CD14-positive monocyte (primary cell): Measurements from ENCODE around the gene DGCR8. TPM values are rescaled to one million over a fixed set of nuclear protein-coding genes. Genes with fewer than 3 reads are reported as not detected.

ENCODE experiments used
- DNase-seq, 3 donors: peaks; one replicate each; pipeline ENCODE4 v3.0.0-alpha.2; 2011 to 2022
- H2AFZ ChIP-seq: 2 replicates; pipeline ENCODE4 v1.6.0; 2012; ENCODE audit warnings: mild to moderate bottlenecking, low read depth, low read length, inconsistent platforms; ENCODE audit not compliant: insufficient read depth, poor library complexity, severe bottlenecking
- H3K27ac ChIP-seq, 2 donors: 1 replicate in 1 of 2; 2 replicates in 1 of 2; pipeline ENCODE4 v1.5.1; 2012 to 2013; ENCODE audit warnings: low read length in 2 of 2, control low read depth in 1 of 2, inconsistent platforms in 1 of 2, low read depth in 1 of 2, mild to moderate bottlenecking in 1 of 2
- H3K27me3 ChIP-seq, 2 donors: one replicate each; pipeline versions ENCODE4 v1.6.0 to v1.6.1; 2011 to 2013; ENCODE audit warnings: low read length in 2 of 2; ENCODE audit not compliant: control insufficient read depth in 2 of 2, insufficient read depth in 2 of 2
- H3K36me3 ChIP-seq, 2 donors: replicated peaks in 1 of 2; 1 replicate in 1 of 2; 2 replicates in 1 of 2; pipeline versions ENCODE4 v1.5.1 to v1.6.1; 2012 to 2013; ENCODE audit warnings: low read length in 2 of 2, control low read depth in 1 of 2, inconsistent platforms in 1 of 2, mild to moderate bottlenecking in 1 of 2; ENCODE audit not compliant: insufficient read depth in 2 of 2, control insufficient read depth in 1 of 2
- H3K4me1 ChIP-seq, 2 donors: 1 replicate in 1 of 2; 2 replicates in 1 of 2; pipeline versions ENCODE4 v1.5.1 to v1.6.1; 2012 to 2013; ENCODE audit warnings: low read length in 2 of 2, control low read depth in 1 of 2, inconsistent platforms in 1 of 2, mild to moderate bottlenecking in 1 of 2, moderate library complexity in 1 of 2; ENCODE audit not compliant: insufficient read depth in 2 of 2, control insufficient read depth in 1 of 2
- H3K4me2 ChIP-seq: replicated peaks from 2 replicates; pipeline ENCODE3; 2012; ENCODE audit warnings: low read length, moderate library complexity, mild to moderate bottlenecking; ENCODE audit not compliant: poor library complexity, severe bottlenecking; ENCODE audit errors: extremely low read depth
- H3K4me3 ChIP-seq, 3 experiments: fragments of 200-600 bp in 1 of 3; sonication (generic) in 1 of 3; replicated peaks in 1 of 3; 1 replicate in 2 of 3; 2 replicates in 1 of 3; pipeline ENCODE4 v1.5.1; 2011 to 2013; ENCODE audit warnings: low read length in 3 of 3, mild to moderate bottlenecking in 3 of 3, control low read depth in 2 of 3, low read depth in 2 of 3, inconsistent platforms in 1 of 3, moderate library complexity in 1 of 3
- H3K79me2 ChIP-seq: 2 replicates; pipeline ENCODE4 v1.6.0; 2012; ENCODE audit warnings: mild to moderate bottlenecking, control low read depth, inconsistent platforms, low read length, moderate library complexity; ENCODE audit not compliant: insufficient read depth
- H3K9ac ChIP-seq: 2 replicates; pipeline ENCODE4 v1.6.0; 2017; ENCODE audit warnings: low read length, mild to moderate bottlenecking; ENCODE audit not compliant: insufficient read depth, poor library complexity, severe bottlenecking
- H3K9me3 ChIP-seq, 2 donors: replicated peaks in 1 of 2; 1 replicate in 1 of 2; 2 replicates in 1 of 2; pipeline versions ENCODE4 v1.5.1 to v1.6.1; 2012 to 2013; ENCODE audit warnings: low read length in 2 of 2, control low read depth in 1 of 2; ENCODE audit not compliant: control insufficient read depth in 1 of 2, insufficient read depth in 1 of 2
- H4K20me1 ChIP-seq: 2 replicates; pipeline ENCODE4 v1.6.0; 2012; ENCODE audit warnings: mild to moderate bottlenecking, low read length, control low read depth, moderate library complexity; ENCODE audit not compliant: insufficient read depth
- H3K27ac Mint-ChIP-seq, 7 donors: one replicate each; pipeline ENCODE4 v1.8.0; 2020; ENCODE audit warnings: mild to moderate bottlenecking in 7 of 7, mixed read lengths in 7 of 7, moderate library complexity in 6 of 7, inconsistent platforms in 2 of 7
- H3K27me3 Mint-ChIP-seq, 3 donors: one replicate each; pipeline ENCODE4 v1.8.0; 2021 to 2022; ENCODE audit warnings: low read depth in 3 of 3, mild to moderate bottlenecking in 3 of 3, mixed read lengths in 3 of 3, moderate library complexity in 3 of 3, inconsistent platforms in 1 of 3
- H3K36me3 Mint-ChIP-seq, 2 donors: one replicate each; pipeline ENCODE4 v1.8.0; 2020; ENCODE audit warnings: mixed read lengths in 2 of 2, inconsistent platforms in 1 of 2, mild to moderate bottlenecking in 1 of 2
- H3K4me1 Mint-ChIP-seq: one replicate; pipeline ENCODE4 v1.8.0; 2020; ENCODE audit warnings: mild to moderate bottlenecking, mixed read lengths
- H3K4me3 Mint-ChIP-seq, 2 donors: one replicate each; pipeline ENCODE4 v1.8.0; 2020; ENCODE audit warnings: mild to moderate bottlenecking in 2 of 2, mixed read lengths in 2 of 2, moderate library complexity in 1 of 2
- H3K9me3 Mint-ChIP-seq, 7 donors: one replicate each; pipeline ENCODE4 v1.8.0; 2020 to 2022; ENCODE audit warnings: mixed read lengths in 7 of 7, mild to moderate bottlenecking in 6 of 7, moderate library complexity in 6 of 7, inconsistent platforms in 2 of 7
- CTCF ChIP-seq: fragments of 200-600 bp; IDR thresholded peaks from one replicate; pipeline ENCODE4 v1.8.0; 2022; ENCODE audit warnings: antibody characterized with exemption, mild to moderate bottlenecking
- WGBS: methylation state at CpG from one replicate; pipeline ENCODE4 v1.1.5; 2013; ENCODE audit warnings: missing lambda C conversion rate; ENCODE audit not compliant: insufficient coverage; 5-methylcytosine and 5-hydroxymethylcytosine counted together
- intact Hi-C, 2 donors: fragments of 100-400 bp; cut with micrococcal nuclease; formaldehyde crosslinking; loops; one replicate each; pipeline versions ENCODE4 v1.15.0 to v1.15.1; 2023
- polyA plus RNA-seq, 3 donors: library from polyadenylated mRNA; depleted of rRNA in 1 of 3; unstranded in 2 of 3; stranded (reverse) in 1 of 3; fragments of 300-500 nt in 2 of 3; fragments of >200 nt in 1 of 3; fragmentation: Illumina TruSeq in 2 of 3; gene quantifications; 1 replicate in 2 of 3; 2 replicates in 1 of 3; pipeline ENCODE4 v1.2.3, GENCODE V29; 2012 to 2021

The DGCR8 gene
- polyA plus RNA-seq, 3 donors: 1.2 to 18.7 (median 1.4) TPM

- Histone ChIP-seq H3K9ac (no peak overlapping the region), H3K4me2 (no peak overlapping the region), H3K36me3 (peaks cover 77 to 88% of the 10 kb centered on the region in 2 donors), H3K27me3 (no peaks in the 10 kb centered on the region), H4K20me1 (peaks cover 3% of the 10 kb centered on the region), H3K9me3 (no peaks in the 10 kb centered on the region), H3K27ac (peak overlapping the region in 1 of 2 donors; percentile 41), H3K79me2 (peaks cover 9% of the 10 kb centered on the region), H3K4me3 (no peak overlapping the region), H3K4me1 (peaks cover 0 to 9% of the 10 kb centered on the region in 2 donors), H2AFZ (no peak overlapping the region)
- no peak for DNase-seq
- peaks cover 13% of the 10 kb centered on the region for H3K4me1 Mint-ChIP-seq
- peaks cover 0 to 2% (median 1%) of the 10 kb centered on the region in 3 donors for H3K27me3 Mint-ChIP-seq
- H3K9me3 Mint-ChIP-seq: no peaks in the 10 kb centered on the region
- intact Hi-C loops: no loop called here
- no peak for TF ChIP-seq CTCF
- H3K27ac Mint-ChIP-seq: peak overlapping the region in 2 of 7 donors; percentile 50 to 56
- H3K36me3 Mint-ChIP-seq: peaks cover 63 to 91% of the 10 kb centered on the region in 2 donors
- 100% methylated on average over 5 of the region's 7 CpGs for WGBS
- no peak overlapping the region for H3K4me3 Mint-ChIP-seq
Measured at GRCh38 chr22:20105456-20106204, 25.6 kb downstream of the DGCR8 start.

GRCh38 chr22:20106205-20106848, 26.3 kb downstream of the DGCR8 start:
- no peak for DNase-seq
- no peak overlapping the region for H3K4me3 Mint-ChIP-seq
- peaks cover 3% of the 10 kb centered on the region for H4K20me1 ChIP-seq

More at GRCh38 chr22:20106205-20106848, 26.3 kb downstream of the DGCR8 start:
- H3K27me3 Mint-ChIP-seq: peaks cover 0 to 2% (median 0%) of the 10 kb centered on the region in 3 donors
- peaks cover 9% of the 10 kb centered on the region for H3K79me2 ChIP-seq
- TF ChIP-seq CTCF: no peak
- no peak overlapping the region for H3K27ac ChIP-seq
- H3K4me1 Mint-ChIP-seq: peaks cover 10% of the 10 kb centered on the region
- no peak overlapping the region for H3K4me2 ChIP-seq
- WGBS: 90% methylated on average over 15 of the region's 20 CpGs
- H3K9ac ChIP-seq: no peak overlapping the region
- H3K36me3 Mint-ChIP-seq: peaks cover 62 to 91% of the 10 kb centered on the region in 2 donors
- H3K27ac Mint-ChIP-seq: peak overlapping the region in 1 of 7 donors; percentile 4
- H3K36me3 ChIP-seq: peaks cover 74 to 90% of the 10 kb centered on the region in 2 donors
- H2AFZ ChIP-seq: no peak overlapping the region
- intact Hi-C loops: no loop called here
- H3K27me3 ChIP-seq: no peaks in the 10 kb centered on the region
- H3K4me1 ChIP-seq: peaks cover 0 to 9% of the 10 kb centered on the region in 2 donors
- H3K9me3 Mint-ChIP-seq: no peaks in the 10 kb centered on the region
- no peaks in the 10 kb centered on the region for H3K9me3 ChIP-seq
- H3K4me3 ChIP-seq: no peak overlapping the region
